ENCODE data around the gene POLDIP3.

DNA sequence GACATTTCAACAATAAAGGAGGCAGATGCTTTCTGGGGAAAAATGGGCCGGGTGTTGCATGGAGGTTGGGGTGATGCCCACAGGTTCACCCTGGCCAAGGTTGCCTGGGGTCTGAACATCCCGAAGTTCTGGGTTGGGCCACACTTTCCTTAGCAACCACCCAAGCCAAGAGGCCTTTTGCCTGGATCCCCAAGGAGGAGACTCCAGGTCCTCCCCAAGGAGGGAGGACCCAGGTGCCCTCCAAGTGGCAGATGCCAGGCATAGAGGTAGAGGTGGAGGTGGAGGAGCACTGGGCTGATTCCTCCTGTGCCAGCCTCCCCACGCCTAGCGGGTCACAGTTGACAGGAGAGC, 33.3 kb upstream of the POLDIP3 start:
- TF ChIP-seq, protein P1, sequence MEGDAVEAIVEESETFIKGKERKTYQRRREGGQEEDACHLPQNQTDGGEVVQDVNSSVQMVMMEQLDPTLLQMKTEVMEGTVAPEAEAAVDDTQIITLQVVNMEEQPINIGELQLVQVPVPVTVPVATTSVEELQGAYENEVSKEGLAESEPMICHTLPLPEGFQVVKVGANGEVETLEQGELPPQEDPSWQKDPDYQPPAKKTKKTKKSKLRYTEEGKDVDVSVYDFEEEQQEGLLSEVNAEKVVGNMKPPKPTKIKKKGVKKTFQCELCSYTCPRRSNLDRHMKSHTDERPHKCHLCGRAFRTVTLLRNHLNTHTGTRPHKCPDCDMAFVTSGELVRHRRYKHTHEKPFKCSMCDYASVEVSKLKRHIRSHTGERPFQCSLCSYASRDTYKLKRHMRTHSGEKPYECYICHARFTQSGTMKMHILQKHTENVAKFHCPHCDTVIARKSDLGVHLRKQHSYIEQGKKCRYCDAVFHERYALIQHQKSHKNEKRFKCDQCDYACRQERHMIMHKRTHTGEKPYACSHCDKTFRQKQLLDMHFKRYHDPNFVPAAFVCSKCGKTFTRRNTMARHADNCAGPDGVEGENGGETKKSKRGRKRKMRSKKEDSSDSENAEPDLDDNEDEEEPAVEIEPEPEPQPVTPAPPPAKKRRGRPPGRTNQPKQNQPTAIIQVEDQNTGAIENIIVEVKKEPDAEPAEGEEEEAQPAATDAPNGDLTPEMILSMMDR (IDR thresholded peaks at IDR 0.05; ENCODE audit: insufficient read depth, low read length, poor library complexity, severe bottlenecking) = no peak
- TF ChIP-seq EZH2phosphoT487 (conservative IDR thresholded peaks at IDR 0.05; ENCODE audit: low read length) = no peak

Measured in SU-DHL-6 (cell line).